KOPT-K1 (cell line): ENCODE data around the gene TET2.

Experiments
- H3K27ac ChIP-seq: fragments of 200-600 bp; sonication (generic); 2 replicates; pipeline ENCODE4 v1.5.1; 2016; ENCODE audit warnings: antibody characterized with exemption, mild to moderate bottlenecking, low read depth, low read length; ENCODE audit not compliant: poor library complexity, severe bottlenecking
- H3K36me3 ChIP-seq: fragments of 200-600 bp; sonication (generic); 2 replicates; pipeline ENCODE4 v1.5.1; 2017; ENCODE audit warnings: antibody characterized with exemption, mild to moderate bottlenecking, low read length, moderate library complexity; ENCODE audit not compliant: insufficient read depth
- H3K9me3 ChIP-seq: fragments of 200-600 bp; sonication (generic); 2 replicates; pipeline ENCODE4 v1.5.1; 2017; ENCODE audit warnings: antibody characterized with exemption, low read length, mild to moderate bottlenecking; ENCODE audit not compliant: insufficient read depth, poor library complexity, severe bottlenecking

TET2 gene

DNA sequence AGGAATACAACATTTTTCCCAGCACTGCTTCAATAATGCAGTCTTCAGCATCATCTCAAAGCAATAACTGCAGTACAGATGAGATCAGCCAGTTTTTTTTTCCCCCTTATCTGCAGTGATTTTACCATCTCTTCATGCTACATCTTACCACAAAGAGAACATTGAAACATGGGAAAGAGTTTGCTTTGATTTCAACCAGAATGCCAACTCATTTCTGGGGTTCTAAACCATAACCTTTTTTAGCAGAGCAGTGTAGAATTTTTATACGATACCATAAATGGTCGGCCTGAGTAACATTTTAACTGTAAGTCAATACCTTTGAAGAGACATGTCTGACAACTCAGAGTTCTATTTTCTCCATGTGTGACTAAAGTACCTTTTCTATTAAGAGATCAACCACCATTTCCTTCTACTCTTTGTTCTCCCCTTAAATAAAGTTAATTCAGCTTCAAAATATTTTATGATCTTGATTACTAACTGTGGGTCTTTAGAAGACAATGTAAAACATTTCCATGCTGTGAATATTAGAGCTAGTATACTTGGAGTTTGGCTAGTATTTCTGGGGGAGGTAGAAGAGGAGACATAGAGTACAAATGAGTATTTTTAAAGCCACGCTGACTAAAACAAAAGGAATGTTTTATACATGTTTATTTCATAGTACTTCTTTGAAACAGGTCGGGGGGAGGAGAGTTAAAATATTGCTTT is 69.1 kb downstream of the TET2 start:
- Histone ChIP-seq H3K36me3 (no peaks in the 10 kb centered on the region), H3K27ac (no peak overlapping the region), H3K9me3 (no peaks in the 10 kb centered on the region)

DNA sequence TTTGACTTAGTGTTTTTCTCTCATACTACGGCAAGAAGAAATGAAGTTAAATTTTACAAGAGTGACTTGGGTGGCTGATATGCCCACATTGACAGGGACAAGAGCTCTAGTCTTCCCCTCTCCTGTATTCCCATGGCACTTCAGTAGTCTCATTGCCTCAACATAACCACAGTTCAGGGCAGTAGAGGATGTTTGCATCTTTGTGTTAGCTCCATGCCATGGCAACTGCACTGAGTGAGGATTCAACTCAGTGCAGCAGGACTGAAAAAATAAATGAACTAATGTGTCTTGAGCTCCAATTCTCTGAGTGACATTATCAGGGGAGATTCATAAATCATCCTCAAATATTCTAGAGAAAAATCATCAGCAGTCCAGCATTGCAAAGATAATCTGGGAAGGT is 78.8 kb downstream of the TET2 start:
- no peaks in the 10 kb centered on the region for H3K9me3 ChIP-seq
- H3K27ac ChIP-seq, result no peak overlapping the region

DNA sequence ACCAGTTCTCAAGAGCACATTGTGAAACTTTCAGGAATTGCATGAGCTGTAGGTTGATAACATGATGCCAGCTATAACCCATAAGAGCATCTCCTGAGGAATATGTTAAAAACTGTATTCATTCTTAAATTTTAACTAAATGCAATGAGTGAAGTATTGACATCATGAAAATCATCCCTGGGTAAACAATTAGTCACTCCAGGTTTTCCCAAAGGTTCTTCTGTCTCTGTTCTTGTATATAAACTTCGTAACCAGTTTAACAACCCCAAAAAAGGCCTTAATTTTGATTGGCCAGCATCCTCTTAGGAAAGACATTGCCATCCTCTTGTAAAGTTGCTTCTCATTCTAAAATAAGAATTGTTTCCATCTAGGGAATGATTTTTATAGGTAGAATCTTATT is 80.4 kb downstream of the TET2 start:
- Histone ChIP-seq H3K36me3 (no peaks in the 10 kb centered on the region), H3K9me3 (no peaks in the 10 kb centered on the region), H3K27ac (no peak overlapping the region)

More for the DNA sequence above, 78.8 kb downstream of the TET2 start:
- no peaks in the 10 kb centered on the region for H3K36me3 ChIP-seq

GRCh38 chr4:105230287-105230686 is 83.6 kb downstream of the TET2 start:
- Histone ChIP-seq H3K36me3 (peaks cover 14% of the 10 kb centered on the region; the same call in 1 of the 2 replicates), H3K9me3 (no peaks in the 10 kb centered on the region), H3K27ac (no peak overlapping the region)

- Histone ChIP-seq H3K27ac (no peak overlapping the region), H3K36me3 (peaks cover 32% of the 10 kb centered on the region), H3K9me3 (no peaks in the 10 kb centered on the region)
Observed at GRCh38 chr4:105232374-105232773, 85.7 kb downstream of the TET2 start.

- Histone ChIP-seq H3K9me3 (no peaks in the 10 kb centered on the region), H3K36me3 (peaks cover 32% of the 10 kb centered on the region), H3K27ac (no peak overlapping the region)
Observed at GRCh38 chr4:105234582-105234981, 87.9 kb downstream of the TET2 start.

DNA sequence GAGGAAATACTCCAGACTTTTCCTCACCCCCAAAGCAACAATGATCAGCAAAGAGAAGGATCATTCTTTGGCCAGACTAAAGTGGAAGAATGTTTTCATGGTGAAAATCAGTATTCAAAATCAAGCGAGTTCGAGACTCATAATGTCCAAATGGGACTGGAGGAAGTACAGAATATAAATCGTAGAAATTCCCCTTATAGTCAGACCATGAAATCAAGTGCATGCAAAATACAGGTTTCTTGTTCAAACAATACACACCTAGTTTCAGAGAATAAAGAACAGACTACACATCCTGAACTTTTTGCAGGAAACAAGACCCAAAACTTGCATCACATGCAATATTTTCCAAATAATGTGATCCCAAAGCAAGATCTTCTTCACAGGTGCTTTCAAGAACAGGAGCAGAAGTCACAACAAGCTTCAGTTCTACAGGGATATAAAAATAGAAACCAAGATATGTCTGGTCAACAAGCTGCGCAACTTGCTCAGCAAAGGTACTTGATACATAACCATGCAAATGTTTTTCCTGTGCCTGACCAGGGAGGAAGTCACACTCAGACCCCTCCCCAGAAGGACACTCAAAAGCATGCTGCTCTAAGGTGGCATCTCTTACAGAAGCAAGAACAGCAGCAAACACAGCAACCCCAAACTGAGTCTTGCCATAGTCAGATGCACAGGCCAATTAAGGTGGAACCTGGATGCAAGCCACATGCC is 89.7 kb downstream of the TET2 start:
- Histone ChIP-seq H3K9me3 (no peaks in the 10 kb centered on the region), H3K27ac (no peak overlapping the region), H3K36me3 (peaks cover 32% of the 10 kb centered on the region)

GRCh38 chr4:105236916-105237311 is 90.2 kb downstream of the TET2 start:
- H3K27ac ChIP-seq, result no peak overlapping the region
- no peaks in the 10 kb centered on the region for H3K9me3 ChIP-seq
- H3K36me3 ChIP-seq, result peaks cover 32% of the 10 kb centered on the region

GRCh38 chr4:105240037-105240436 is 93.4 kb downstream of the TET2 start:
- Histone ChIP-seq H3K27ac (no peak overlapping the region), H3K36me3 (peaks cover 29% of the 10 kb centered on the region), H3K9me3 (no peaks in the 10 kb centered on the region)

- no peaks in the 10 kb centered on the region for H3K9me3 ChIP-seq
- peaks cover 15% of the 10 kb centered on the region for H3K36me3 ChIP-seq
- no peak overlapping the region for H3K27ac ChIP-seq
Observed at GRCh38 chr4:105241451-105241850, 94.8 kb downstream of the TET2 start.

DNA sequence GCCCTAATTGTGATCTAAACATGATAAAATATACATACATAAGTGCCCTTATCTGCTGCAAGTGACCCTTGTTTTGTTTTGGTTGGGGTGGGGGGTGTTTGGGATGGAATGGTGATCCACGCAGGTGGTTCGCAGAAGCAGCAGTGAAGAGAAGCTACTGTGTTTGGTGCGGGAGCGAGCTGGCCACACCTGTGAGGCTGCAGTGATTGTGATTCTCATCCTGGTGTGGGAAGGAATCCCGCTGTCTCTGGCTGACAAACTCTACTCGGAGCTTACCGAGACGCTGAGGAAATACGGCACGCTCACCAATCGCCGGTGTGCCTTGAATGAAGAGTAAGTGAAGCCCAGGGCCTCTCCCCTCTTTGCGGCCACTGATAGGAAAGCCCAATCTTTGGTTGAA is 96.8 kb downstream of the TET2 start:
- Histone ChIP-seq H3K9me3 (no peaks in the 10 kb centered on the region), H3K27ac (no peak overlapping the region), H3K36me3 (peaks cover 9% of the 10 kb centered on the region; the same call in 1 of the 2 replicates)

- Histone ChIP-seq H3K9me3 (no peaks in the 10 kb centered on the region), H3K27ac (no peak overlapping the region)
Observed at GRCh38 chr4:105246712-105247111, 100.0 kb downstream of the TET2 start.

GRCh38 chr4:105248613-105249012 is 101.9 kb downstream of the TET2 start:
- Histone ChIP-seq H3K27ac (no peak overlapping the region), H3K36me3 (peaks cover 14% of the 10 kb centered on the region; the same call in 1 of the 2 replicates)

More at GRCh38 chr4:105246712-105247111, 100.0 kb downstream of the TET2 start:
- peaks cover 15% of the 10 kb centered on the region; the same call in 1 of the 2 replicates for H3K36me3 ChIP-seq

DNA sequence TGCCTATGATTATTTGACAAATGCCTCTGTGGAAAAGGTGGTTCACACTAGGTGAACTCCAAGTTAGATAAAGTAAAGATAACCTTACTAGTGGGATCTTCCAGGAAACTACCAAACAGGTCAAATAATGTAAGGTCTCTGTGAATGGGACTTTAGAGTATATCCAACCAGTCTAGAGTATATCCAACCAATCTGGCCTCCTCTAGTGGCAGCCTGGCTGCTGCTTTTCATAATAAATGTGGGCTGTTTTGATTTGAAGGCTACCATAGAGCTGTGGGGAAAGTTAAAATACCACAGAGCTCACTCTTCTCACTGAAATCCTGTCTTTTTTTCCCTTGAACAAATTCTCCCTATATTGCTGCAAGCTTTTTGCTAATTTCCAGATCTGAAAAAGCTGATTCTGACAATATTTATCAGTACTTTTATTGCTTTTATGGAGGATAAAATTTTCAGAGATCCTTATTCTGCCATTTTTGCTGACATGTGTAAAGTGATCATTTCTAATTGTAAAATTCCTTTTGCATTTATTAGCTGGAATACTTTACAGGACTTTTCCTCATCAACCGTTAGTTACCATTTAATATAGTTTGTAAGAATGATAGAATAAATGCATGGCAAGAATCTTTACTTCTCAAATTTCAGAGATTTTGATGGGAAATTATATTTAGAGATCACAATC is 111.3 kb downstream of the TET2 start:
- H3K36me3 ChIP-seq, result peaks cover 20% of the 10 kb centered on the region
- no peak overlapping the region for H3K27ac ChIP-seq
- H3K9me3 ChIP-seq, result no peaks in the 10 kb centered on the region

More at GRCh38 chr4:105248613-105249012, 101.9 kb downstream of the TET2 start:
- H3K9me3 ChIP-seq, result no peaks in the 10 kb centered on the region

- Histone ChIP-seq H3K9me3 (peaks cover 8% of the 10 kb centered on the region), H3K36me3 (peaks cover 48% of the 10 kb centered on the region), H3K27ac (no peak overlapping the region)
Observed at GRCh38 chr4:105265689-105266088, 119.0 kb downstream of the TET2 start.
